ENCODE data around the gene RBM43.

RBM43 gene

DNA sequence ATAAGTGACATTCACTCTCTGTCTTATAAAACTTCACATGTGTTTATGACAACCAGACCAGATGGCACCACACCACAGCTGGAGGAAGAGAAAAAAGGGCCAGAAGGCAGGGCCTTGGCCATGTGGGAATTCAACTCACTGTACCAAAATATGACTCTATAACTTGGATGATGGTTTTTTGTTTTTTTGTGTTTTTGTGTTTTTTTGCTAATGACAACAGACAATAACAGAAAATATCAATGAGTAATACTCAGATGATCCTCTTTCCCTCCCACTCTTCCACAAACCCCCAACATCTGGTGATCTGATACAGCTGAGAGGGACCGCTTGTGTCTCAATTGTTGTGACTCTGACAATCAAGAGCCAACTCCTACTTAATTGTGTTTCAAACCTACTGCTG lies 15.4 kb upstream of the RBM43 start:
- Histone ChIP-seq H3K36me3 (replicated peaks) (peaks cover 3% of the 10 kb centered on the region), H3K4me3 (ENCODE audit: low read depth, low read length) (no peak overlapping the region), H3K27me3 (replicated peaks) (no peaks in the 10 kb centered on the region), H3K27ac (no peak overlapping the region)
- no peak for TF ChIP-seq CTCF (IDR thresholded peaks at IDR 0.05; ENCODE audit: low read depth, low read length, missing control alignments)
- in situ Hi-C loops (cut with HindIII; ENCODE audit: low pct_ligation_motif_present, low sequenced_read_pairs), result no loop called here
- DNase-seq, result no peak

GRCh38 chr2:151275291-151275690 lies 13.6 kb upstream of the RBM43 start:
- no peak overlapping the region for H3K27ac ChIP-seq
- no peak overlapping the region for H3K4me3 ChIP-seq (ENCODE audit: low read depth, low read length)
- TF ChIP-seq CTCF (IDR thresholded peaks at IDR 0.05; ENCODE audit: low read depth, low read length, missing control alignments), result no peak
- no peaks in the 10 kb centered on the region for H3K27me3 ChIP-seq (replicated peaks)
- in situ Hi-C loops (cut with HindIII; ENCODE audit: low pct_ligation_motif_present, low sequenced_read_pairs), result no loop called here
- peaks cover 3% of the 10 kb centered on the region for H3K36me3 ChIP-seq (replicated peaks)
- no peak for DNase-seq

DNA sequence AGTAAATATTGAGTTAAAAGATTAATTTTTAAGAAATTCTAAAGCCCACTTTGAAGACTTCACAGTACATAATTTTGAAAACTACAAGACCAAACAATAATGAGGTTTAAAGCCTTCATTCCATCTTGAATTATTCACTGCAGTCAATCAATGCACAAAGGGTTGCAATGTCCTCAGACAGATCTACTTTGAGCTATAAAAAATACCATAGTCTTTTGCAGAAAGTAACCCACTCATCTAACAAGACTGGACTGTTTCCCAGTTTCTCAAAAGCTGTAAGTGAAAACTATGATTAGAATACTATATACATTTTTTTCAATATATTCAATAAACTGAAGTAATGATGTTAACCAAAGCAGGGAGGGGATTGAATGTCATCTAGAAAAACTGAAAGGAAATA lies 10.2 kb upstream of the RBM43 start:
- Histone ChIP-seq H3K27ac (no peak overlapping the region), H3K27me3 (replicated peaks) (no peaks in the 10 kb centered on the region), H3K4me3 (ENCODE audit: low read depth, low read length) (no peak overlapping the region), H3K36me3 (replicated peaks) (no peaks in the 10 kb centered on the region)
- in situ Hi-C loops (cut with HindIII; ENCODE audit: low pct_ligation_motif_present, low sequenced_read_pairs), result no loop called here
- no peak for TF ChIP-seq CTCF (IDR thresholded peaks at IDR 0.05; ENCODE audit: low read depth, low read length, missing control alignments)
- DNase-seq, result no peak

- Histone ChIP-seq H3K27ac (no peak overlapping the region), H3K27me3 (replicated peaks) (no peaks in the 10 kb centered on the region), H3K36me3 (replicated peaks) (no peaks in the 10 kb centered on the region), H3K4me3 (ENCODE audit: low read depth, low read length) (no peak overlapping the region)
- DNase-seq, result no peak
- TF ChIP-seq CTCF (IDR thresholded peaks at IDR 0.05; ENCODE audit: low read depth, low read length, missing control alignments), result no peak
- in situ Hi-C loops (cut with HindIII; ENCODE audit: low pct_ligation_motif_present, low sequenced_read_pairs), result no loop called here
Measured at GRCh38 chr2:151269798-151270568, 8.3 kb upstream of the RBM43 start.

DNA sequence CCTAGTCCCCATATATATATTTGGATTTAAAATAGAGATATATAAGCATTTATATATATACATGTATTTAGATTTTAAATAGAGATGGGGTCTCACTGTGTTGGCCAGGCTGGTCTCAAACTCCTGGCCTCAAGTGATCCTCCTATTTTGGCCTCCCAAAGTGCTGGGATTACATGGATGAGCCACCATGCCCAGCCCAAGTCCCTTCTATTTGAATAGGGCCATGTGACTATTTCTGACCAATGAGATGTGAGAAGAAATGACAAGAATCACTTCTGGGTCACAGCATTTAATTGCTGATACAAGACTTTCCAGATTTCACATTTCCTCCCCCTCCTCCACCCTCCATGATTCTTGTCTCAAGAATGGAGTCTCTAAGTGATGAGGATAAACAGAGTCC lies 6.4 kb upstream of the RBM43 start:
- no peaks in the 10 kb centered on the region for H3K36me3 ChIP-seq (replicated peaks)
- H3K27ac ChIP-seq, result no peak overlapping the region
- H3K27me3 ChIP-seq (replicated peaks), result no peaks in the 10 kb centered on the region
- no peak overlapping the region for H3K4me3 ChIP-seq (ENCODE audit: low read depth, low read length)
- DNase-seq, result no peak
- no peak for TF ChIP-seq CTCF (IDR thresholded peaks at IDR 0.05; ENCODE audit: low read depth, low read length, missing control alignments)
- in situ Hi-C loops (cut with HindIII; ENCODE audit: low pct_ligation_motif_present, low sequenced_read_pairs), result no loop called here

DNA sequence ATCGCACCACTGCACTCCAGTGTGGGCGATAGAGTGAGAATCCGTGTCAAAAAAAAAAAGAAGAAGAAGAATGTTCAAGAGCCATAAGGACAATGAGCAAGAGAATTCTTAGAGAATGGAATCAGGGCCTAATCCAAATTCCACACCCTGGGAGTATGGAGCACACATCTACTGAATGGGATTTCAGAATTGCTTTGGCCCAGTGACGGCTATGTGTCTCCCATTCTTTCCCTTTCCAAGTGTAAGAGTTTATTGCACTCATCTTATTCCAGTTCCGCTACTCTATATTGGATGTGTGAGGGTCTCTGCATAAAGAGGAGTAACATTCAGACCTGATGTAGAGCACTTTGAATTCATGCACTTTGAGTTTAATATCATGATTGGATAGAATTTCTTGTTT lies 5.9 kb upstream of the RBM43 start:
- no peaks in the 10 kb centered on the region for H3K27me3 ChIP-seq (replicated peaks)
- in situ Hi-C loops (cut with HindIII; ENCODE audit: low pct_ligation_motif_present, low sequenced_read_pairs), result no loop called here
- no peak for TF ChIP-seq CTCF (IDR thresholded peaks at IDR 0.05; ENCODE audit: low read depth, low read length, missing control alignments)
- no peak overlapping the region for H3K27ac ChIP-seq
- no peak overlapping the region for H3K4me3 ChIP-seq (ENCODE audit: low read depth, low read length)
- DNase-seq, result no peak
- H3K36me3 ChIP-seq (replicated peaks), result no peaks in the 10 kb centered on the region
